HUES64 (cell line): ENCODE results near the gene C18orf63.
"Not testable (repeated sequence)": the region's sequence is repeated elsewhere in the genome, so short reads cannot be mapped to it uniquely, and the experiment has no call there.

ENCODE experiments used
- H3K27ac ChIP-seq: 2 replicates; pipeline ENCODE4 v1.7.0; 2013; ENCODE audit warnings: low read depth, low read length, inconsistent platforms
- H3K27me3 ChIP-seq: 2 replicates; pipeline ENCODE4 v1.6.1; 2013; ENCODE audit warnings: mild to moderate bottlenecking, low read length; ENCODE audit not compliant: insufficient read depth
- H3K36me3 ChIP-seq: 2 replicates; pipeline ENCODE4 v1.6.1; 2013; ENCODE audit warnings: mild to moderate bottlenecking, low read length; ENCODE audit not compliant: insufficient read depth
- H3K4me1 ChIP-seq: 2 replicates; pipeline ENCODE4 v1.6.1; 2013; ENCODE audit warnings: mild to moderate bottlenecking, low read length, moderate library complexity; ENCODE audit not compliant: insufficient read depth
- H3K4me3 ChIP-seq: 2 replicates; pipeline ENCODE4 v1.5.1; 2013; ENCODE audit warnings: mild to moderate bottlenecking, low read length, moderate library complexity
- H3K9ac ChIP-seq: 2 replicates; pipeline ENCODE4 v1.6.1; 2013; ENCODE audit warnings: mild to moderate bottlenecking, low read depth, low read length
- H3K9me3 ChIP-seq: 2 replicates; pipeline ENCODE4 v1.6.1; 2013; ENCODE audit warnings: low read depth, low read length; ENCODE audit not compliant: insufficient read depth
- WGBS: fragments of 150-250, 120-280 bp; methylation state at CpG from one replicate; pipeline ENCODE4 v1.1.7; 2013; ENCODE audit warnings: missing lambda C conversion rate; 5-methylcytosine and 5-hydroxymethylcytosine counted together

Gene C18orf63

DNA sequence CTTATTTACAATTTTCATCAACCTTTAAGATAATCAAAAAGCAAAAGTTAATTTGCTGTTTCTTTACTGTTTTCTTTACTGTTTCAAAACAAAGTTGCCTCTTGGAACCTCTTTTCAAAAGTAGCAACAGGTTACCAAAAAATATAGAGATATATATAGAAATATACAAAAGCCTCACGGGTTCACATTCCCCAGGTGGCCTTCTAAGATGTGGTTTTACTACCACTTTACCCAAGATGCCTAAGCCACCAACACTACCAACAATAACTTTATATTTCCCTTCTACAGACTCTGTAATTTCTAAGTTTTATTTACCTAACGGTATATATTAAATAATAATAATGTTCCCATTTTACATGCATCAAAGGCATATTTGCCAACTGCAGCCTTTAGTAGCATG, 28.8 kb upstream of the C18orf63 start:
- no peaks in the 10 kb centered on the region for H3K9me3 ChIP-seq
- no peak overlapping the region for H3K9ac ChIP-seq
- H3K27ac ChIP-seq: no peak overlapping the region
- peaks cover 57% of the 10 kb centered on the region for H3K4me1 ChIP-seq
- H3K27me3 ChIP-seq: peaks cover 6% of the 10 kb centered on the region; the same call in 1 of the 2 replicates
- WGBS: 100% methylated on average over 1 of the region's 2 CpGs
- no peak overlapping the region for H3K4me3 ChIP-seq
- H3K36me3 ChIP-seq: no peaks in the 10 kb centered on the region

DNA sequence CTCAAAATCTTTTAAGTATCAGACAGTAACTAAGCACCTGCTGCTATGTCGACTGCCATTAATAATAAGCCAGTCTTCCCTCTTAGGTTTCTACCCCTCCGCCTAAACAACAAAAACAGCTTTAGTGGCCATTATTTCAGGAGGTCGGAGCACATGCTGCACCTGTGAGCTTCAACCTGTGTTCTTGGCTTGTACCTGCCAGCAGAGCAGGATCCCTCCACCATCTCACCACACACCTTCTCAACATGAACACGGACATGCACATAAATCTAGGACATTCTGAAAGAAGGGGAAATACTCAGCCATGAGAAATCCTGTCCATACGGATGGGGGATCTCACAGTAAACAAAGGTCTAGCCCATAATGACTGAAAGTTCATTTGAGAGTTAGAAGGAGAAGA, 27.6 kb upstream of the C18orf63 start:
- peaks cover 6% of the 10 kb centered on the region; the same call in 1 of the 2 replicates for H3K27me3 ChIP-seq
- no peak overlapping the region for H3K9ac ChIP-seq
- H3K27ac ChIP-seq: no peak overlapping the region
- no peaks in the 10 kb centered on the region for H3K36me3 ChIP-seq
- H3K9me3 ChIP-seq: no peaks in the 10 kb centered on the region
- H3K4me3 ChIP-seq: no peak overlapping the region
- peaks cover 45% of the 10 kb centered on the region for H3K4me1 ChIP-seq
- 88% methylated on average over 5 of the region's 5 CpGs for WGBS

DNA sequence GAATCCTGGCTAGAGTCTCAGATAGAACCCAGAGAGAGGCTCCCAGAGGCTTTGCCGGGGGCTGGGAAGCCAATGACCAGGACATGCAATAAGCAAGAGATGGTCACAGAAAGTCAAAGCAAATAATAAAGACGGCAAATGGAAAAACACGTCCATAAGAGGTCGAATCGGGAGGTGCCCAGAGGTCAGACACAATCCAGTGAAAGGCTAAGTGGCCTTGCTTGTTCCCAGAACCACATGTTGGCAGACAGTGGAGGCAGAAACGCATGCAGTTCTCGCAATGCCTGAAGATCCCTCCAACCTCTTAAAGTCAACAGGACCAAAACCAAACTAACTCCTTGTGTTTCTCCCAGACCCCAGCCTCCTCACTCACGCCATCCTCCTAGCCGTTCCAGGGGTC, 26.9 kb upstream of the C18orf63 start:
- WGBS: 88% methylated on average over 9 of the region's 9 CpGs
- H3K9me3 ChIP-seq: no peaks in the 10 kb centered on the region
- no peak overlapping the region for H3K27ac ChIP-seq
- H3K4me1 ChIP-seq: peaks cover 38% of the 10 kb centered on the region
- no peak overlapping the region for H3K9ac ChIP-seq
- H3K27me3 ChIP-seq: peaks cover 6% of the 10 kb centered on the region; the same call in 1 of the 2 replicates
- H3K36me3 ChIP-seq: no peaks in the 10 kb centered on the region
- no peak overlapping the region for H3K4me3 ChIP-seq

DNA sequence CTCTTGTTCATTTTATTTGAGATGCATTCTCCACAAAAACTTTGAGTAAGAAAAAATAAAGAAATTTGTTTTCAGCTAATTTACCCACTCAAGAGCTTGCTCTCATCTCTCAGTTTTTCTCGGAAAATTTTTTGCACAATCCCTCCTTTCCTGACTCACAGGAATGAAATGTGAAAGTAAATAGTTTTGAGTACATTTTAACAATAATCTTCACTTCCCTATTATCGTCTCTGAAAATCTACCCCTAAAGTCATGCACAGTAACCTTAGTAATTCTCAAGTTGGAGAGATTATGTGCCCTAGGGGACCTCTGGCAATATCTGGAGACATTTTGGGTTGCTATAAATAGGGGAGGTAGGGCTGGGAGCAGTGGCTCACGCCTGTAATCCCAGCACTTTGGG, 26.5 kb upstream of the C18orf63 start:
- 96% methylated on average over 2 of the region's 3 CpGs for WGBS
- H3K9ac ChIP-seq: no peak overlapping the region

DNA sequence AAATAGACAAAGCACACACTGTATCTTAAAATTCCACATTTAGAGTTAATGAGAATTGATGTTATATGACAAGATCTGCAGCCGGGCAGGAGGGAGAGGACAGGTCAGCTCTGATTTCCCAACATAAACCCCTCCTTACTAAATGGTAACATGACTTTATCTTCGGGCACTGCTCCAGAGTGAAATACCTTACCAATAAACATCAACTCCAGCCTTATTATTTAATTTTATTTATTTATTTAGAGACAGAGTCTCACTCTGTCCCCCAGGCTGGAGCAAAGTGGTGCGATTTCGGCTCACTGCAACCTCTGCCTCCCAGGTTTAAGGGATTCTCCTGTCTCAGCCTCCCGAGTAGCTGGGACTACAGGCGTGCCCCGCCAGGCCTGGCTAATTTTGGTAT, 25.6 kb upstream of the C18orf63 start:
- 96% methylated on average over 7 of the region's 7 CpGs for WGBS
- Histone ChIP-seq H3K4me3 (no peak overlapping the region), H3K27me3 (peaks cover 6% of the 10 kb centered on the region; the same call in 1 of the 2 replicates), H3K36me3 (no peaks in the 10 kb centered on the region), H3K9ac (no peak overlapping the region), H3K4me1 (peaks cover 27% of the 10 kb centered on the region), H3K9me3 (no peaks in the 10 kb centered on the region), H3K27ac (no peak overlapping the region)

More for the DNA sequence above, 26.5 kb upstream of the C18orf63 start:
- no peak overlapping the region for H3K4me3 ChIP-seq
- H3K27me3 ChIP-seq: peaks cover 6% of the 10 kb centered on the region; the same call in 1 of the 2 replicates
- peaks cover 36% of the 10 kb centered on the region for H3K4me1 ChIP-seq
- no peaks in the 10 kb centered on the region for H3K36me3 ChIP-seq
- H3K27ac ChIP-seq: no peak overlapping the region
- no peaks in the 10 kb centered on the region for H3K9me3 ChIP-seq

DNA sequence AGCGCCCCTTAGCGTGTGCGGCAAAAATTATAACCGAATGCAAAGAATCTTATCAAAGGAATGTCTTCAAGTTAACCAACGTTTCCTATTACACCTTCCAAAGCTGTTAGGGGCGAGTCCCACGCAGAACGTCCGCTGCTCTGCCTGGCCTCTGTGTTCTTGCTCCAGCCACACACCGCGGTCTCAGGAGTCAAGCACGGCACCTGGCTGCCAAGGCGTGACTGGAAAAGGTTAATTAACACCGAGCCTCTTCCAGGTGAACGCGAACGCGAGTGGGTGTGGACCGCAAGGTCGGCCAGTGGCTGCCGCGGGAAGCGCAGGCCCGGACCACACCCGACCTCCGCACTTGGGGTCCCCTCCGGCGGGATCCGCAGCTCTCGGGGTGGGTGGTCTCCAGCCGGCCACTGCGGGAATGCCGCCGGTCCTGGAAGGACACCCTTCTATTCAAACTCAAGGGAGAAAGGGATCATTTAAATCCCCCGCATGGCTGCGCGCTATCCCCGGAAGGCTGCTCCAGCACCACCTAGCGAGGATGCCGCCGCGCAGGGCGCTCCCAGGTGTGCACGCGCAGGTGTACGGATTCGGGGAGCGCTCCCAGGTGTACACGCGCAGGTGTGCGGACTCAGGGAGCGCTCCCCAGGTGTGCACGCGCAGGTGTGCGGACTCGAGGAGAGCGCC, 24.7 kb upstream of the C18orf63 start:
- peaks cover 24% of the 10 kb centered on the region for H3K4me1 ChIP-seq
- no peaks in the 10 kb centered on the region for H3K9me3 ChIP-seq
- peak overlapping the region; percentile 88 for H3K4me3 ChIP-seq
- H3K9ac ChIP-seq: peak overlapping the region; percentile 63; the same call in 1 of the 2 replicates
- H3K27ac ChIP-seq: no peak overlapping the region
- H3K36me3 ChIP-seq: no peaks in the 10 kb centered on the region
- 20% methylated on average over 57 of the region's 57 CpGs for WGBS
- H3K27me3 ChIP-seq: peaks cover 6% of the 10 kb centered on the region; the same call in 1 of the 2 replicates

DNA sequence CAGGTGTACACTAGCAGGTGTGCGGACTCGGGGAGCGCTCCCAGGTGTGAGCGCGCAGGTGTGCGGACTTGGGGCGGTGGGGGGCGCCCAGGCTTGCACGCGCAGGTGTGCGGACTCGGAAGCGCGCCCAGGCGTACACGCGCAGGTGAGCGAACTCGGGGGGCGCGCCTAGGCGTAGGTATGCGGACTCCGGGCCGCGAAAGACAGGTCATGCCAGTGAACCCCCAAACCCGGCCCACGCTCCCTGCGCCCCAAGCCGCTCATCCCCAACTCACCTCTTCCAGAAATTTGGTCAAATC, 24.2 kb upstream of the C18orf63 start:
- H3K9me3 ChIP-seq: no peaks in the 10 kb centered on the region
- H3K4me3 ChIP-seq: peak overlapping the region; percentile 88
- no peaks in the 10 kb centered on the region for H3K36me3 ChIP-seq
- H3K4me1 ChIP-seq: peaks cover 24% of the 10 kb centered on the region
- H3K27ac ChIP-seq: no peak overlapping the region
- 2% methylated on average over 30 of the region's 30 CpGs for WGBS
- H3K9ac ChIP-seq: peak overlapping the region; percentile 63
- H3K27me3 ChIP-seq: peaks cover 6% of the 10 kb centered on the region; the same call in 1 of the 2 replicates

DNA sequence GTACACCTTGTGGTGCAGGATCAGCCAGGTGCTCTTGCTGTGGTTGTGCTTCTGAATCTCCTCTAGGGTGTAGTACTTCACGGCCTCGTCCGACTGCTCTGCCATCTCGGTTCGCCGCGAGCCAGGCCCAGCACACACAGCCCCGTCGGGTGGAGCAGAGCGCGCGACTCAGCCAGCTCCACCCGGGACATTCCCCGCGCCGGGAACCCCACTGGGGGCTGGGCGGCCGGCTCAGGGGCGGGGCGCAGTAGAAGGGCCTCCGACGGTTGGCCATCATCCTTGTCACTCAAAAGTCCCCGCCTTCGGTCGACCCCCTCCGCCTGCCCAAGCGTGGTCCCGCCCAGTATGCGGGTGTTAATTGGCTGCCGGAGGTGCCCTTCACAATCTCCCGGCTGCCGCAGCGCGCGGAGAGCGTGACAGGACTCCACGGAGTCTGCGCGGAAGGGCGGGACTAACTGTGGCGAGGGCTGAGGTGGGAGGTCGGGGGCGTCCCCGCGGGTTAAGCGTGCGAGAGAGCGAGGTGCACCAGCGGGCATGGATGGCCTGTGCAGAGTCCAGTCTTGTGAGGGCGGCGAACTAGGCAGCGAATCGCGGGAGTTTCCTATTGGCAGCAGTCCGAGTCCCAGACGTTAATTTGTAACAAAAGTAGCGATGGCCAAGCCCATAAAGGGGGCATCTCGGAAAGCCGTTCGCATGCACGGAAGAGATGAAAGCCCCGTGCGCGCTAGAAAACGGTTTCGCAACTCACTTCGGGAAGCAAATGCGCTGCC, 23.7 kb upstream of the C18orf63 start, which contains the start of gene CYB5A:
TSS of gene CYB5A (minus strand) at position 193 of the 770 bp plus-strand sequence. CDS start at position 105, 88 bp downstream.
- Histone ChIP-seq H3K36me3 (no peaks in the 10 kb centered on the region), H3K9ac (peak within 1 kb of the TSS; percentile 69), H3K9me3 (no peaks in the 10 kb centered on the region), H3K4me1 (peaks cover 24% of the 10 kb centered on the region), H3K27me3 (peaks cover 6% of the 10 kb centered on the region; the same call in 1 of the 2 replicates), H3K27ac (no peak within 1 kb of the TSS), H3K4me3 (peak within 1 kb of the TSS; percentile 88)
- WGBS: 1% methylated on average over 68 of the region's 68 CpGs

DNA sequence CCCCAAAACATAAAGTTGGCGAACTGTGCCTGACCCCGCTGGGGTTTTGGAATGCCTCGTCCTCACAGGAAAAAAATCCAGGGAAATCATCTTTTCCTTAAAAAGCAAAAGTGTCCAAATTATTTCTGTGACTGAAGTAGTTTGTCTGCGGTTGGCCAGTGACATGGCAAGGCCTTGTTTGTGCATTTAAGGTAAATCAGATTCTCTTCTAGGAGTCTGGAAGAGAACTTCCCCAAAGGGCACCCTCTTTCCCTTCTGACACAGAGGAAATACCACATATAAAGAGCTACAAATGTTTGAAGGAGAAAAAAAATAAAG, 23.1 kb upstream of the C18orf63 start:
- Histone ChIP-seq H3K4me3 (peak overlapping the region; percentile 88), H3K27me3 (peaks cover 6% of the 10 kb centered on the region; the same call in 1 of the 2 replicates), H3K4me1 (peaks cover 18% of the 10 kb centered on the region), H3K9me3 (no peaks in the 10 kb centered on the region), H3K27ac (no peak overlapping the region), H3K9ac (peak overlapping the region; percentile 69; the same call in 1 of the 2 replicates), H3K36me3 (no peaks in the 10 kb centered on the region)
- WGBS: 43% methylated on average over 4 of the region's 4 CpGs

DNA sequence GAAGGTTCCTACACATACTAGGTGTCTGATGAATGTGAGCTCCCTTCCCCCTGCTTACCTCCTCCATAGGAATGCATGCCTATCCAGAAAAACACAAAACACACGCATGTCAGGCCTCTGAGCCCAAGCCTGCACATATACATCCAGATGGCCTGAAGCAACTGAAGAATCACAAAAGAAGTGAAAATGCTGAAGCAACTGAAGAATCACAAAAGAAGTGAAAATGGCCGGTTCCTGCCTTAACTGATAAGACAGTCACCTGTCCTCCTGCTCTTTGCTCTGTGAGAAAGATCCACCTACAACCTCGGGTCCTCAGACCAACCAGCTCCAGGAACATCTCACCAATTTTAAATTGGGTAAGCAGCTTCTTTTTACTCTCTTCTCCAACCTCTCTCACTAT, 22.7 kb upstream of the C18orf63 start:
- H3K9ac ChIP-seq, H3K4me3 ChIP-seq, H3K27me3 ChIP-seq, H3K36me3 ChIP-seq, H3K27ac ChIP-seq, H3K9me3 ChIP-seq: not testable (repeated sequence)
- WGBS: 90% methylated on average over 3 of the region's 3 CpGs
- H3K4me1 ChIP-seq: peaks cover 13% of the 10 kb centered on the region

DNA sequence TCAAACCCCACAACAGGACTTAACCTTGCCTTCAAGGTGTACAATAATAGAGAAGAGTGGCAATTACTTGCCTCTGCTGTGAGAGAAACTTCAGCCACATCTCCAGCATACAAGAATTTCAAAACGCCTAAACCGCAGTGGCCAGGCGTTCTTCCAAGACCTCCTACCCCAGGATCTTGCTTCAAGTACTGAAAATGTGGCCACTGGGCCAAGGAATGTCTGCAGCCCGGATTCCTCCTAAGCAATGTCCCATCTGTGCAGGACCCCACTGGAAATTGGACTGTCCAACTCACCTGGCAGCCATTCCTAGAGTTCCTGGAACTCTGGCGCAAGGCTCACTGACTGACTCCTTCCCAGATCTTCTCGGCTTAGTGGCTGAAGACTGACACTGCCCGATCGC, 21.1 kb upstream of the C18orf63 start:
- H3K27me3 ChIP-seq: peaks cover 6% of the 10 kb centered on the region; the same call in 1 of the 2 replicates
- H3K9ac ChIP-seq: no peak overlapping the region
- H3K36me3 ChIP-seq: no peaks in the 10 kb centered on the region
- H3K9me3 ChIP-seq: peaks cover 3% of the 10 kb centered on the region; the same call in 1 of the 2 replicates
- H3K4me3 ChIP-seq: no peak overlapping the region
- WGBS: 84% methylated on average over 8 of the region's 8 CpGs
- H3K4me1 ChIP-seq: no peaks in the 10 kb centered on the region
- H3K27ac ChIP-seq: no peak overlapping the region
